HEK293T (cell line): ENCODE results near the gene ZYX.

Experiments
- ARNT ChIP-seq: fragments of 450-650 bp; IDR thresholded peaks from 2 replicates; pipeline ENCODE4 v1.6.1; 2017; ENCODE audit warnings: mild to moderate bottlenecking
- CTBP1 ChIP-seq: fragments of 450-650 bp; IDR thresholded peaks from 2 replicates; pipeline ENCODE4 v1.6.1; 2016; ENCODE audit warnings: borderline replicate concordance
- ELF4 ChIP-seq: fragments of 450-650 bp; IDR thresholded peaks from 2 replicates; pipeline ENCODE4 v1.6.1; 2017; ENCODE audit warnings: antibody characterized with exemption
- FOXK2 ChIP-seq: fragments of 450-650 bp; IDR thresholded peaks from 2 replicates; pipeline ENCODE4 v1.6.1; 2016; ENCODE audit warnings: mild to moderate bottlenecking
- FOXM1 ChIP-seq: fragments of 450-650 bp; IDR thresholded peaks from 2 replicates; pipeline ENCODE4 v1.6.1; 2017; ENCODE audit warnings: mild to moderate bottlenecking, borderline replicate concordance
- HDGF ChIP-seq: fragments of 450-650 bp; IDR thresholded peaks from 2 replicates; pipeline ENCODE4 v1.6.1; 2017; ENCODE audit warnings: antibody characterized with exemption, borderline replicate concordance
- LEF1 ChIP-seq: fragments of 450-650 bp; IDR thresholded peaks from 2 replicates; pipeline ENCODE4 v1.6.1; 2017; ENCODE audit warnings: mild to moderate bottlenecking, borderline replicate concordance
- PKNOX1 ChIP-seq: fragments of 450-650 bp; IDR thresholded peaks from 2 replicates; pipeline ENCODE4 v1.6.1; 2016
- SP1 ChIP-seq: fragments of 450-650 bp; IDR thresholded peaks from 2 replicates; pipeline ENCODE4 v1.6.1; 2017
- SUZ12 ChIP-seq: fragments of 450-650 bp; IDR thresholded peaks from 2 replicates; pipeline ENCODE4 v1.6.1; 2016; ENCODE audit warnings: mild to moderate bottlenecking
- ZNF384 ChIP-seq: fragments of 450-650 bp; IDR thresholded peaks from 2 replicates; pipeline ENCODE4 v1.6.1; 2016

GRCh38 chr7:143401265-143401664 is 20.1 kb downstream of the ZYX start:
- no peak for TF ChIP-seq CTBP1
- TF ChIP-seq FOXM1: no peak
- TF ChIP-seq ARNT: no peak
- no peak for TF ChIP-seq FOXK2
- no peak for TF ChIP-seq HDGF
- TF ChIP-seq ZNF384: no peak
- no peak for TF ChIP-seq SUZ12
- no peak for TF ChIP-seq PKNOX1
- TF ChIP-seq SP1: no peak
- no peak for TF ChIP-seq LEF1
- no peak for TF ChIP-seq ELF4
